Mucosa of rectum (tissue), 2 donors: ENCODE results near the gene TPTE.
"Not testable (repeated sequence)": the region's sequence is repeated elsewhere in the genome, so short reads cannot be mapped to it uniquely, and the experiment has no call there.

ENCODE experiments used
- H3K27ac ChIP-seq, 2 donors: one replicate each; pipeline ENCODE4 v1.7.0; 2013; ENCODE audit warnings: inconsistent platforms in 2 of 2, low read depth in 2 of 2, low read length in 2 of 2
- H3K27me3 ChIP-seq, 2 donors: one replicate each; pipeline ENCODE4 v1.7.0; 2013; ENCODE audit warnings: low read length in 2 of 2; ENCODE audit not compliant: control insufficient read depth in 2 of 2, insufficient read depth in 2 of 2
- H3K36me3 ChIP-seq, 2 donors: one replicate each; pipeline ENCODE4 v1.7.0; 2013; ENCODE audit warnings: low read length in 2 of 2; ENCODE audit not compliant: control insufficient read depth in 2 of 2, insufficient read depth in 2 of 2
- H3K4me1 ChIP-seq, 2 donors: one replicate each; pipeline ENCODE4 v1.7.0; 2013; ENCODE audit warnings: low read length in 2 of 2, mild to moderate bottlenecking in 1 of 2; ENCODE audit not compliant: control insufficient read depth in 2 of 2, insufficient read depth in 2 of 2
- H3K4me3 ChIP-seq, 2 donors: one replicate each; pipeline ENCODE4 v1.7.0; 2013; ENCODE audit warnings: low read length in 2 of 2
- H3K9ac ChIP-seq, 2 donors: one replicate each; pipeline ENCODE4 v1.7.0; 2013; ENCODE audit warnings: low read length in 2 of 2, low read depth in 1 of 2, mild to moderate bottlenecking in 1 of 2
- H3K9me3 ChIP-seq, 2 donors: one replicate each; pipeline ENCODE4 v1.7.0; 2013; ENCODE audit warnings: low read length in 2 of 2; ENCODE audit not compliant: control insufficient read depth in 2 of 2
- donor health status: healthy.
- donor health status: Normal muscosa, but diverticular disease.

Gene TPTE

DNA sequence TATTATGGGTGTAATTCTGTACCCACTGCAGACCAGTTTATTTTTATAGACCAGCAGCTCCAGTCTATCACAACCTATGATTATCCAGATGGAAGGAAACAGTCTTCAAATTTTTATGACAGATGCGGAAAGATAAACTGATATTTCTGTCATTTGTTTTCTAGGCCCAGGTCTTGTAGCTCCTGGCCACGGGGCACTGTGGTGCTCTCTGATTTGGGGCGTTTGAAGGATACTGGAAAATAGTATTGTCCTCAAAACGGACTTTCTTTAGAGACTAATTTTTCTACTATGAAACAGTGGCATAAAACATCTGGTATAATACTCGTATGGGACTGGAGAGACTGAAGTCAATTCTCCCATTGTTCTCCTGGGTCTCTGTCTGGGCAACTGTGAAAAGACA lies 124.3 kb downstream of the TPTE start:
- H3K4me3 ChIP-seq, H3K27me3 ChIP-seq, H3K9me3 ChIP-seq, H3K27ac ChIP-seq, H3K9ac ChIP-seq, H3K4me1 ChIP-seq, H3K36me3 ChIP-seq: not testable (repeated sequence)

- not testable (repeated sequence) for H3K9ac ChIP-seq
Observed at GRCh38 chr21:10649350-10650149, 128.2 kb downstream of the TPTE start.

GRCh38 chr21:10650297-10650696 lies 128.9 kb downstream of the TPTE start:
- not testable (repeated sequence) for H3K27me3 ChIP-seq, H3K36me3 ChIP-seq, H3K27ac ChIP-seq, H3K4me1 ChIP-seq, H3K9ac ChIP-seq, H3K4me3 ChIP-seq, H3K9me3 ChIP-seq

More at GRCh38 chr21:10649350-10650149, 128.2 kb downstream of the TPTE start:
- H3K27me3 ChIP-seq, H3K4me1 ChIP-seq, H3K9me3 ChIP-seq, H3K36me3 ChIP-seq, H3K27ac ChIP-seq, H3K4me3 ChIP-seq: not testable (repeated sequence)
